HCT116 (cell line): ENCODE data around the gene PCDHA11.
"Not testable (repeated sequence)": the region's sequence is repeated elsewhere in the genome, so short reads cannot be mapped to it uniquely, and the experiment has no call there.

Experiments used
- EGR1 ChIP-seq: IDR thresholded peaks from 2 replicates; pipeline ENCODE4 v1.6.1; 2012; ENCODE audit warnings: low read depth
- EZH2 ChIP-seq: fragments of 200-600 bp; sonication (generic); IDR thresholded peaks from 2 replicates; pipeline ENCODE4 v1.6.1; 2017; ENCODE audit warnings: antibody characterized with exemption, mixed run types
- JUND ChIP-seq: IDR thresholded peaks from 2 replicates; pipeline ENCODE4 v1.6.1; 2012
- POLR2A ChIP-seq: IDR thresholded peaks from 2 replicates; pipeline ENCODE4 v1.7.0; 2011; ENCODE audit warnings: borderline replicate concordance; ENCODE audit not compliant: insufficient read depth, insufficient read length; ENCODE audit errors: extremely low read depth
- POLR2AphosphoS5 ChIP-seq: IDR thresholded peaks from 2 replicates; pipeline ENCODE4 v1.6.1; 2011; ENCODE audit warnings: mild to moderate bottlenecking, low read depth, low read length, moderate library complexity
- TCF7L2 ChIP-seq: IDR thresholded peaks from 2 replicates; pipeline ENCODE4 v1.7.0; 2011; ENCODE audit warnings: borderline replicate concordance, inconsistent platforms; ENCODE audit not compliant: insufficient read depth, insufficient read length; ENCODE audit errors: extremely low read depth
- YY1 ChIP-seq: IDR thresholded peaks from 2 replicates; pipeline ENCODE4 v1.6.1; 2011; ENCODE audit warnings: low read length, low read depth, moderate library complexity, mild to moderate bottlenecking; ENCODE audit not compliant: insufficient replicate concordance; ENCODE audit errors: extremely low read depth
- TF ChIP-seq, protein P1 (sequence below): IDR thresholded peaks from 2 replicates; pipeline ENCODE4 v1.6.1; 2012
- TF ChIP-seq, protein P2 (sequence below), 3 experiments: fragments of 200-600 bp in 1 of 3; sonication (generic) in 1 of 3; IDR thresholded peaks in 2 of 3; conservative IDR thresholded peaks in 1 of 3; 2 replicates each; pipeline ENCODE4 v1.5.1; 2012 to 2017; ENCODE audit warnings: low read depth in 2 of 3, low read length in 2 of 3, antibody characterized with exemption in 1 of 3, borderline replicate concordance in 1 of 3, control low read depth in 1 of 3, mild to moderate bottlenecking in 1 of 3, mixed read lengths in 1 of 3, mixed run types in 1 of 3, moderate library complexity in 1 of 3; ENCODE audit not compliant: insufficient read depth in 1 of 3
- TF ChIP-seq, protein P3 (sequence below): IDR thresholded peaks from 2 replicates; pipeline ENCODE4 v1.6.1; 2012; ENCODE audit warnings: low read depth

DNA sequence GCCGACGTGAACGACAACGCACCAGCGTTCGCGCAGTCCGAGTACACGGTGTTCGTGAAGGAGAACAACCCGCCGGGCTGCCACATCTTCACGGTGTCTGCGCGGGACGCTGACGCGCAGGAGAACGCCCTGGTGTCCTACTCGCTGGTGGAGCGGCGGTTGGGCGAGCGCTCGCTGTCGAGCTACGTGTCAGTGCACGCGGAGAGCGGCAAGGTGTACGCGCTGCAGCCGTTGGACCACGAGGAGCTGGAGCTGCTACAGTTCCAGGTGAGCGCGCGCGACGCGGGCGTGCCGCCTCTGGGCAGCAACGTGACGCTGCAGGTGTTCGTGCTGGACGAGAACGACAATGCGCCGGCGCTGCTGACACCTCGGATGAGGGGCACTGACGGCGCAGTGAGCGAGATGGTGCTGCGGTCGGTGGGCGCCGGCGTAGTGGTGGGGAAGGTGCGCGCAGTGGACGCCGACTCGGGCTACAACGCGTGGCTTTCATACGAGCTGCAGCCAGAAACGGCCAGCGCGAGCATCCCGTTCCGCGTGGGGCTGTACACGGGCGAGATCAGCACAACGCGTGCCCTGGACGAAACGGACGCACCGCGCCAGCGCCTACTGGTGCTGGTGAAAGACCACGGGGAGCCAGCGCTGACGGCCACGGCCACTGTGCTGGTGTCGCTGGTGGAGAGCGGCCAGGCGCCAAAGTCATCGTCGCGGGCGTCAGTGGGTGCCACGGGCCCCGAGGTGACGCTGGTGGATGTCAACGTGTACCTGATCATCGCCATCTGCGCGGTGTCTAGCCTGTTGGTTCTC is 18.7 kb upstream of the PCDHA11 start:
- not testable (repeated sequence) for TF ChIP-seq POLR2A, EZH2, EGR1, YY1, POLR2AphosphoS5, TCF7L2, JUND
- TF ChIP-seq, protein P1, sequence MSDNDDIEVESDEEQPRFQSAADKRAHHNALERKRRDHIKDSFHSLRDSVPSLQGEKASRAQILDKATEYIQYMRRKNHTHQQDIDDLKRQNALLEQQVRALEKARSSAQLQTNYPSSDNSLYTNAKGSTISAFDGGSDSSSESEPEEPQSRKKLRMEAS: not testable (repeated sequence)
- TF ChIP-seq, protein P2, sequence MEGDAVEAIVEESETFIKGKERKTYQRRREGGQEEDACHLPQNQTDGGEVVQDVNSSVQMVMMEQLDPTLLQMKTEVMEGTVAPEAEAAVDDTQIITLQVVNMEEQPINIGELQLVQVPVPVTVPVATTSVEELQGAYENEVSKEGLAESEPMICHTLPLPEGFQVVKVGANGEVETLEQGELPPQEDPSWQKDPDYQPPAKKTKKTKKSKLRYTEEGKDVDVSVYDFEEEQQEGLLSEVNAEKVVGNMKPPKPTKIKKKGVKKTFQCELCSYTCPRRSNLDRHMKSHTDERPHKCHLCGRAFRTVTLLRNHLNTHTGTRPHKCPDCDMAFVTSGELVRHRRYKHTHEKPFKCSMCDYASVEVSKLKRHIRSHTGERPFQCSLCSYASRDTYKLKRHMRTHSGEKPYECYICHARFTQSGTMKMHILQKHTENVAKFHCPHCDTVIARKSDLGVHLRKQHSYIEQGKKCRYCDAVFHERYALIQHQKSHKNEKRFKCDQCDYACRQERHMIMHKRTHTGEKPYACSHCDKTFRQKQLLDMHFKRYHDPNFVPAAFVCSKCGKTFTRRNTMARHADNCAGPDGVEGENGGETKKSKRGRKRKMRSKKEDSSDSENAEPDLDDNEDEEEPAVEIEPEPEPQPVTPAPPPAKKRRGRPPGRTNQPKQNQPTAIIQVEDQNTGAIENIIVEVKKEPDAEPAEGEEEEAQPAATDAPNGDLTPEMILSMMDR (IDR thresholded peaks at IDR 0.05 in 2 of 3, conservative IDR thresholded peaks at IDR 0.05 in 1 of 3; ENCODE audit: borderline replicate concordance in 1 of 3, insufficient read depth in 1 of 3, low read depth in 2 of 3, low read length in 2 of 3): not testable (repeated sequence)
- TF ChIP-seq, protein P3, sequence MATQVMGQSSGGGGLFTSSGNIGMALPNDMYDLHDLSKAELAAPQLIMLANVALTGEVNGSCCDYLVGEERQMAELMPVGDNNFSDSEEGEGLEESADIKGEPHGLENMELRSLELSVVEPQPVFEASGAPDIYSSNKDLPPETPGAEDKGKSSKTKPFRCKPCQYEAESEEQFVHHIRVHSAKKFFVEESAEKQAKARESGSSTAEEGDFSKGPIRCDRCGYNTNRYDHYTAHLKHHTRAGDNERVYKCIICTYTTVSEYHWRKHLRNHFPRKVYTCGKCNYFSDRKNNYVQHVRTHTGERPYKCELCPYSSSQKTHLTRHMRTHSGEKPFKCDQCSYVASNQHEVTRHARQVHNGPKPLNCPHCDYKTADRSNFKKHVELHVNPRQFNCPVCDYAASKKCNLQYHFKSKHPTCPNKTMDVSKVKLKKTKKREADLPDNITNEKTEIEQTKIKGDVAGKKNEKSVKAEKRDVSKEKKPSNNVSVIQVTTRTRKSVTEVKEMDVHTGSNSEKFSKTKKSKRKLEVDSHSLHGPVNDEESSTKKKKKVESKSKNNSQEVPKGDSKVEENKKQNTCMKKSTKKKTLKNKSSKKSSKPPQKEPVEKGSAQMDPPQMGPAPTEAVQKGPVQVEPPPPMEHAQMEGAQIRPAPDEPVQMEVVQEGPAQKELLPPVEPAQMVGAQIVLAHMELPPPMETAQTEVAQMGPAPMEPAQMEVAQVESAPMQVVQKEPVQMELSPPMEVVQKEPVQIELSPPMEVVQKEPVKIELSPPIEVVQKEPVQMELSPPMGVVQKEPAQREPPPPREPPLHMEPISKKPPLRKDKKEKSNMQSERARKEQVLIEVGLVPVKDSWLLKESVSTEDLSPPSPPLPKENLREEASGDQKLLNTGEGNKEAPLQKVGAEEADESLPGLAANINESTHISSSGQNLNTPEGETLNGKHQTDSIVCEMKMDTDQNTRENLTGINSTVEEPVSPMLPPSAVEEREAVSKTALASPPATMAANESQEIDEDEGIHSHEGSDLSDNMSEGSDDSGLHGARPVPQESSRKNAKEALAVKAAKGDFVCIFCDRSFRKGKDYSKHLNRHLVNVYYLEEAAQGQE: not testable (repeated sequence)
